PFSK-1 (cell line): ENCODE results near the gene MYH9. TPM values are rescaled to one million over a fixed set of nuclear protein-coding genes. Genes with fewer than 3 reads are reported as not detected.

Source experiments
- FOXP2 ChIP-seq: optimal IDR thresholded peaks from 2 replicates; pipeline ENCODE3; 2011; ENCODE audit warnings: borderline replicate concordance, control low read depth, inconsistent platforms; ENCODE audit not compliant: insufficient read depth; ENCODE audit errors: extremely low read length, extremely low read depth
- POLR2AphosphoS5 ChIP-seq: IDR thresholded peaks from 2 replicates; pipeline ENCODE4 v1.6.1; 2012; ENCODE audit warnings: low read depth, mild to moderate bottlenecking, control low read depth, low read length, moderate library complexity
- SIN3A ChIP-seq: IDR thresholded peaks from 2 replicates; pipeline ENCODE4 v1.6.1; 2012; ENCODE audit warnings: mild to moderate bottlenecking, low read length, moderate library complexity, borderline replicate concordance; ENCODE audit not compliant: insufficient read depth
- TAF1 ChIP-seq: IDR thresholded peaks from 2 replicates; pipeline ENCODE4 v1.6.1; 2012; ENCODE audit warnings: low read length, control low read depth, borderline replicate concordance; ENCODE audit not compliant: insufficient read depth
- polyA plus RNA-seq: library from polyadenylated mRNA; unstranded; fragments of >200 nt; gene quantifications from one replicate; pipeline ENCODE4 v1.2.1, GENCODE V29; 2012; ENCODE audit warnings: low read depth, missing spikeins; ENCODE audit not compliant: insufficient read length
- TF ChIP-seq, protein P1 (sequence below), 2 experiments: IDR thresholded peaks; 2 replicates each; pipeline versions ENCODE4 v1.6.1 to v1.8.0; 2011 to 2012; ENCODE audit warnings: low read depth in 2 of 2, low read length in 2 of 2, control low read depth in 1 of 2, inconsistent platforms in 1 of 2, mild to moderate bottlenecking in 1 of 2, moderate library complexity in 1 of 2; ENCODE audit not compliant: insufficient read depth in 1 of 2

The MYH9 gene
- 518 TPM for polyA plus RNA-seq

- TF ChIP-seq POLR2AphosphoS5 (no peak; the same call in 1 of the 2 replicates), FOXP2 (peak; percentile 60), SIN3A (no peak), TAF1 (peak; percentile 93; the same call in 1 of the 2 replicates)
- TF ChIP-seq, protein P1, sequence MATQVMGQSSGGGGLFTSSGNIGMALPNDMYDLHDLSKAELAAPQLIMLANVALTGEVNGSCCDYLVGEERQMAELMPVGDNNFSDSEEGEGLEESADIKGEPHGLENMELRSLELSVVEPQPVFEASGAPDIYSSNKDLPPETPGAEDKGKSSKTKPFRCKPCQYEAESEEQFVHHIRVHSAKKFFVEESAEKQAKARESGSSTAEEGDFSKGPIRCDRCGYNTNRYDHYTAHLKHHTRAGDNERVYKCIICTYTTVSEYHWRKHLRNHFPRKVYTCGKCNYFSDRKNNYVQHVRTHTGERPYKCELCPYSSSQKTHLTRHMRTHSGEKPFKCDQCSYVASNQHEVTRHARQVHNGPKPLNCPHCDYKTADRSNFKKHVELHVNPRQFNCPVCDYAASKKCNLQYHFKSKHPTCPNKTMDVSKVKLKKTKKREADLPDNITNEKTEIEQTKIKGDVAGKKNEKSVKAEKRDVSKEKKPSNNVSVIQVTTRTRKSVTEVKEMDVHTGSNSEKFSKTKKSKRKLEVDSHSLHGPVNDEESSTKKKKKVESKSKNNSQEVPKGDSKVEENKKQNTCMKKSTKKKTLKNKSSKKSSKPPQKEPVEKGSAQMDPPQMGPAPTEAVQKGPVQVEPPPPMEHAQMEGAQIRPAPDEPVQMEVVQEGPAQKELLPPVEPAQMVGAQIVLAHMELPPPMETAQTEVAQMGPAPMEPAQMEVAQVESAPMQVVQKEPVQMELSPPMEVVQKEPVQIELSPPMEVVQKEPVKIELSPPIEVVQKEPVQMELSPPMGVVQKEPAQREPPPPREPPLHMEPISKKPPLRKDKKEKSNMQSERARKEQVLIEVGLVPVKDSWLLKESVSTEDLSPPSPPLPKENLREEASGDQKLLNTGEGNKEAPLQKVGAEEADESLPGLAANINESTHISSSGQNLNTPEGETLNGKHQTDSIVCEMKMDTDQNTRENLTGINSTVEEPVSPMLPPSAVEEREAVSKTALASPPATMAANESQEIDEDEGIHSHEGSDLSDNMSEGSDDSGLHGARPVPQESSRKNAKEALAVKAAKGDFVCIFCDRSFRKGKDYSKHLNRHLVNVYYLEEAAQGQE (IDR thresholded peaks at IDR 0.05; ENCODE audit: insufficient read depth in 1 of 2, low read depth in 2 of 2, low read length in 2 of 2): no peak
Observed at GRCh38 chr22:36387959-36388726, at the start of gene MYH9. Gene MYH9 (minus strand): TSS chr22:36387967. CDS start chr22:36349236, 38,731 bp downstream.

- TF ChIP-seq, protein P1 (IDR thresholded peaks at IDR 0.05; ENCODE audit: insufficient read depth in 1 of 2, low read depth in 2 of 2, low read length in 2 of 2): no peak
- TF ChIP-seq FOXP2 (no peak), POLR2AphosphoS5 (no peak), TAF1 (no peak), SIN3A (no peak)
Observed at GRCh38 chr22:36435516-36436415, 48.0 kb upstream of the MYH9 start.

DNA sequence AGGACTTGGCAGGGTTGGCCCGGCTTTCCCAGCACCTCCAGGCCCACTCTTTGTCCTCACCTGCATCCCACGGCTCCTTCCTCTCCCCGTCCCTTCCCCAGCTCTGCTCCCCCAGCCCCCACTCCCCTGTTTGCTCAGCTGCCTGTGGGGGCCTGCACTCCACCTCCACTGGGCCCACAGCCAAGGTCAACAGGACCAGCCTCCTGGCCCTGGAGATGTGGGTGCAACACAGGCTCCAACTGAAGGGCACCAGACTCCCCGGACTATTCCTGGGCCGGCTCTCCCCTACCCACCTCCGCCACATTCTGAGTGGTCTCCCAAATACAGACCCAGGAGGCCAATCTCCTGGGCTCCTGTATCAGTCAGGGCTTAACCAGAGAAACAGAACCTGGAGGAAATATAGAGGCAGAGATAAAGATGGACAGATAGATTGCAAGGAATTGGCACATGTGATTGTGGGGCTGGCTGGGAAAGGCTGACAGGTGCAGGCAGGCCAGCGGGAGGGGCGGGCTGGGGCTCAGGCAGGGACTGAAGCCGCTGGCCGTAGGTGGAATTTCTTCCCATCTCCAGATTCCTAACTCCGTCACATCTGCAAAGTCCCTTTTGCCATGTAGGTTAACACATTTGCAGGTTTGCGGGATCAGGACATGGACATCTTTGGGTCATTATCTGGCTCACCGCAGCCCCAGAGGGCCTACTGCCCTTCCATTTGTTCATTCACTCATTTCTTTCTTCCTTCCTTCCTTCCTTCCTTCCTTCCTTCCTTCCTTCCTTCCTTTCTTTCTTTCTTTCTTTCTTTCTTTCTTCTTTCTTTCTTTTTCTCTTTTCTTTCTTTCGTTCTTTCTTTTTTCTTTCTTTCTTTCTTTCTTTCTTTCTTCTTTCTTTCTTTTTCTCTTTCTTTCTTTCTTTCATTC, 45.8 kb upstream of the MYH9 start:
- TF ChIP-seq FOXP2 (no peak), POLR2AphosphoS5 (no peak), TAF1 (no peak), SIN3A (no peak)
- TF ChIP-seq, protein P1 (IDR thresholded peaks at IDR 0.05; ENCODE audit: insufficient read depth in 1 of 2, low read depth in 2 of 2, low read length in 2 of 2): no peak

DNA sequence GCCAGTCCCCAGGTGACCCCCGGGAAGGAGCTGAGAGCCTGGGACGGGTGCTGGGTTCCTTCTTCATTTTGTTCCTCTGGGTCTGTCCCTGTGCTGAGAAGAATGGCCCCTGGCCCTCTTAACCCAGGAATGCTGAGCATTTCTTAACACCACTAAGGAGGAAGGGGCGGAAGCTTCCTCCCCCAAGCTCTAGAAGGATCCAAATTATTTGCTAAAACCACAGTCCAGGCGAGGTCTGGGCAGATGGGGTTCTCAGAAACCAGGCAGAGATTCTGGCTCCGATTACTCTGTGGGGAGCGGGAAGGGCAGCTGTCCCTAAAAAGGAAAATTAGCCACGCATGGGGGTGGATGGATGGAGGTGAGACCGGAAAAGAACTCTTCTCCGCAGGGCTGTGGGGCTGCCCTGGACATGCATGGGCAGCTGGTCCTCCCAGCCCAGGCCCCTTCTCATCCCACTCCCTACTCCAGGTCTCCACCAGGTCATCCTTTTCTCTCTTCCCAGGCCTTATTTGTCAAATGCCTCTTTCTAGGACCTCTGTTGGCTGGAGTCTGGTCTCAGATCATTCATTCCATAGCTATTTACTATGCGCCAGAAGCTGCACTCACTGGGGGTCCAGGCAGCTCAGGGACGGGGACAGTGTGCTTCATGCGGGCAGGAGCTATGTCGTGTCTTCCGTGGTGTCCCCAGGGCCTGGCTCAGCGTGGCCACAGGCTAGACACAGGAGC, 45.0 kb upstream of the MYH9 start:
- TF ChIP-seq, protein P1 (IDR thresholded peaks at IDR 0.05; ENCODE audit: insufficient read depth in 1 of 2, low read depth in 2 of 2, low read length in 2 of 2): no peak
- TF ChIP-seq TAF1: no peak
- no peak for TF ChIP-seq SIN3A
- no peak for TF ChIP-seq FOXP2
- no peak for TF ChIP-seq POLR2AphosphoS5
